Activated T-cell treated with anti-CD3 and anti-CD28 coated beads, Interleukin-2, amount 50 U/mL, for 72 hours (primary cell): Measurements from ENCODE around the gene POU3F2. TPM values are rescaled to one million over a fixed set of nuclear protein-coding genes. Genes with fewer than 3 reads are reported as not detected.

Experiments
- ATAC-seq, 2 donors: fragments of 150-1000 bp; cut with Tn5 transposase; replicated peaks in 1 of 2; 2 replicates each; pipeline ENCODE4 v1.10.0; 2021; ENCODE audit warnings: moderate library complexity in 2 of 2, mild to moderate bottlenecking in 1 of 2
- DNase-seq, 2 donors: peaks; one replicate each; pipeline ENCODE4 v3.0.0; 2021 to 2022; ENCODE audit warnings: mixed read lengths in 1 of 2
- H3K27ac Mint-ChIP-seq: one replicate; pipeline ENCODE4 v1.8.0; 2022; ENCODE audit warnings: mild to moderate bottlenecking, moderate library complexity, mixed read lengths
- H3K27me3 Mint-ChIP-seq: one replicate; pipeline ENCODE4 v1.8.0; 2022; ENCODE audit warnings: low read depth, mixed read lengths
- H3K36me3 Mint-ChIP-seq, 2 donors: one replicate each; pipeline ENCODE4 v1.8.0; 2022; ENCODE audit warnings: mixed read lengths in 2 of 2, mild to moderate bottlenecking in 1 of 2; ENCODE audit not compliant: insufficient read depth in 2 of 2
- H3K4me1 Mint-ChIP-seq: one replicate; pipeline ENCODE4 v1.8.0; 2022; ENCODE audit warnings: low read depth, mixed read lengths
- H3K4me3 Mint-ChIP-seq, 2 donors: one replicate each; pipeline ENCODE4 v1.8.0; 2022; ENCODE audit warnings: mild to moderate bottlenecking in 2 of 2, mixed read lengths in 2 of 2, moderate library complexity in 2 of 2
- H3K9me3 Mint-ChIP-seq, 2 donors: one replicate each; pipeline ENCODE4 v1.8.0; 2022; ENCODE audit warnings: mixed read lengths in 2 of 2
- total RNA-seq, 2 donors: library from RNA; stranded (reverse); gene quantifications; one replicate each; pipeline ENCODE4 v1.2.3, GENCODE V29; 2022

The POU3F2 gene
- total RNA-seq, 2 donors from 2014 or later = not detected

GRCh38 chr6:98833307-98834059 lies 891 bp upstream of the POU3F2 start:
- Mint-ChIP-seq H3K27me3 (peaks cover 88% of the 10 kb centered on the region), H3K27ac (peak overlapping the region; percentile 70), H3K9me3 (no peaks in the 10 kb centered on the region), H3K36me3 (peaks cover 2 to 3% of the 10 kb centered on the region in 2 donors), H3K4me1 (peaks cover 55% of the 10 kb centered on the region), H3K4me3 (peak overlapping the region; percentile 88 to 92)
- ATAC-seq (peak; percentile 9 to 15), DNase-seq (peak; percentile 29 to 32)

- peaks cover 89% of the 10 kb centered on the region for H3K27me3 Mint-ChIP-seq
- peak overlapping the region; percentile 66 to 73 for H3K4me3 Mint-ChIP-seq
- peak; percentile 5 to 21 for DNase-seq
- no peak for ATAC-seq
- H3K4me1 Mint-ChIP-seq = peaks cover 44% of the 10 kb centered on the region
- no peak overlapping the region for H3K27ac Mint-ChIP-seq
- H3K36me3 Mint-ChIP-seq = peaks cover 2 to 3% of the 10 kb centered on the region in 2 donors
- no peaks in the 10 kb centered on the region for H3K9me3 Mint-ChIP-seq
Measured at GRCh38 chr6:98835149-98836024, 1.0 kb downstream of the POU3F2 start.

GRCh38 chr6:98836025-98836961 lies 1.9 kb downstream of the POU3F2 start:
- Mint-ChIP-seq H3K27ac (no peak overlapping the region), H3K4me1 (peaks cover 44% of the 10 kb centered on the region), H3K4me3 (peak overlapping the region; percentile 66 to 73), H3K27me3 (peaks cover 87% of the 10 kb centered on the region), H3K36me3 (peaks cover 0 to 3% of the 10 kb centered on the region in 2 donors), H3K9me3 (no peaks in the 10 kb centered on the region)
- ATAC-seq (no peak), DNase-seq (no peak)

GRCh38 chr6:98836962-98837944 lies 2.9 kb downstream of the POU3F2 start:
- H3K9me3 Mint-ChIP-seq = no peaks in the 10 kb centered on the region
- DNase-seq (no peak), ATAC-seq (no peak)
- no peak overlapping the region for H3K27ac Mint-ChIP-seq
- peaks cover 92% of the 10 kb centered on the region for H3K27me3 Mint-ChIP-seq
- peaks cover 0 to 3% of the 10 kb centered on the region in 2 donors for H3K36me3 Mint-ChIP-seq
- H3K4me3 Mint-ChIP-seq = peak overlapping the region in 1 of 2 donors; percentile 21
- H3K4me1 Mint-ChIP-seq = peaks cover 41% of the 10 kb centered on the region

- ATAC-seq (no peak), DNase-seq (no peak)
- Mint-ChIP-seq H3K36me3 (peaks cover 0 to 3% of the 10 kb centered on the region in 2 donors), H3K4me3 (no peak overlapping the region), H3K27ac (no peak overlapping the region), H3K27me3 (peaks cover 93% of the 10 kb centered on the region), H3K4me1 (peaks cover 33% of the 10 kb centered on the region), H3K9me3 (no peaks in the 10 kb centered on the region)
Measured at GRCh38 chr6:98838032-98838431, 3.7 kb downstream of the POU3F2 start.

- ATAC-seq (no peak), DNase-seq (no peak)
- Mint-ChIP-seq H3K27me3 (peaks cover 93% of the 10 kb centered on the region), H3K4me3 (no peak overlapping the region), H3K9me3 (no peaks in the 10 kb centered on the region), H3K36me3 (peaks cover 0 to 3% of the 10 kb centered on the region in 2 donors), H3K27ac (no peak overlapping the region), H3K4me1 (peaks cover 23% of the 10 kb centered on the region)
Measured at GRCh38 chr6:98838975-98839374, 4.6 kb downstream of the POU3F2 start.

- ATAC-seq (no peak), DNase-seq (no peak)
- no peak overlapping the region for H3K4me3 Mint-ChIP-seq
- peaks cover 93% of the 10 kb centered on the region for H3K27me3 Mint-ChIP-seq
- H3K9me3 Mint-ChIP-seq = no peaks in the 10 kb centered on the region
- H3K36me3 Mint-ChIP-seq = no peaks in the 10 kb centered on the region
- H3K4me1 Mint-ChIP-seq = peaks cover 23% of the 10 kb centered on the region
- H3K27ac Mint-ChIP-seq = no peak overlapping the region
Measured at GRCh38 chr6:98839781-98840361, 5.5 kb downstream of the POU3F2 start.

- H3K4me1 Mint-ChIP-seq = peaks cover 26% of the 10 kb centered on the region
- no peak for ATAC-seq
- no peak for DNase-seq
- H3K9me3 Mint-ChIP-seq = no peaks in the 10 kb centered on the region
- peaks cover 95% of the 10 kb centered on the region for H3K27me3 Mint-ChIP-seq
- no peak overlapping the region for H3K27ac Mint-ChIP-seq
- no peak overlapping the region for H3K4me3 Mint-ChIP-seq
- H3K36me3 Mint-ChIP-seq = no peaks in the 10 kb centered on the region
Measured at GRCh38 chr6:98840385-98840784, 6.0 kb downstream of the POU3F2 start.

- no peak overlapping the region for H3K27ac Mint-ChIP-seq
- peaks cover 95% of the 10 kb centered on the region for H3K27me3 Mint-ChIP-seq
- H3K9me3 Mint-ChIP-seq = no peaks in the 10 kb centered on the region
- peaks cover 26% of the 10 kb centered on the region for H3K4me1 Mint-ChIP-seq
- no peaks in the 10 kb centered on the region for H3K36me3 Mint-ChIP-seq
- ATAC-seq = no peak
- DNase-seq = no peak
- H3K4me3 Mint-ChIP-seq = no peak overlapping the region
Measured at GRCh38 chr6:98840996-98841513, 6.7 kb downstream of the POU3F2 start.

- Mint-ChIP-seq H3K27ac (no peak overlapping the region), H3K4me3 (no peak overlapping the region), H3K4me1 (peaks cover 20% of the 10 kb centered on the region), H3K27me3 (peaks cover 95% of the 10 kb centered on the region), H3K36me3 (no peaks in the 10 kb centered on the region), H3K9me3 (no peaks in the 10 kb centered on the region)
- no peak for ATAC-seq
- DNase-seq = no peak
Measured at GRCh38 chr6:98841621-98842341, 7.4 kb downstream of the POU3F2 start.
